KMS-11 (cell line): ENCODE measurements around the gene ZSWIM7.

ENCODE experiments used
- H2AFZ ChIP-seq: fragments of 200-600 bp; sonication (generic); 2 replicates; pipeline ENCODE4 v1.6.1; 2016; ENCODE audit warnings: antibody characterized with exemption, mixed run types, low read depth
- H3K27ac ChIP-seq: fragments of 200-600 bp; sonication (generic); 2 replicates; pipeline ENCODE4 v1.6.1; 2016; ENCODE audit warnings: mild to moderate bottlenecking, mixed run types
- H3K27me3 ChIP-seq: fragments of 200-600 bp; sonication (generic); 2 replicates; pipeline ENCODE4 v1.6.1; 2017; ENCODE audit warnings: mild to moderate bottlenecking, low read depth, mixed run types, moderate library complexity; ENCODE audit not compliant: insufficient read depth
- H3K36me3 ChIP-seq: fragments of 200-600 bp; sonication (generic); 2 replicates; pipeline ENCODE4 v1.6.1; 2017; ENCODE audit warnings: mild to moderate bottlenecking, mixed run types; ENCODE audit not compliant: insufficient read depth
- H3K4me1 ChIP-seq: fragments of 200-600 bp; sonication (generic); 2 replicates; pipeline ENCODE4 v1.6.1; 2016; ENCODE audit warnings: mild to moderate bottlenecking, low read depth, mixed run types; ENCODE audit not compliant: poor library complexity, severe bottlenecking
- H3K4me2 ChIP-seq: fragments of 200-600 bp; sonication (generic); 2 replicates; pipeline ENCODE4 v1.7.0; 2016; ENCODE audit warnings: mild to moderate bottlenecking, mixed run types
- H3K4me3 ChIP-seq: fragments of 200-600 bp; sonication (generic); IDR thresholded peaks from 2 replicates; pipeline ENCODE4 v1.6.1; 2017; ENCODE audit warnings: low read depth, low read length, mixed read lengths; ENCODE audit not compliant: insufficient read depth
- H3K79me2 ChIP-seq: fragments of 200-600 bp; sonication (generic); 2 replicates; pipeline ENCODE4 v1.6.1; 2016; ENCODE audit warnings: low read depth, mixed run types; ENCODE audit not compliant: insufficient read depth
- H3K9ac ChIP-seq: fragments of 200-600 bp; sonication (generic); 2 replicates; pipeline ENCODE4 v1.6.1; 2016; ENCODE audit warnings: mild to moderate bottlenecking, mixed run types
- H4K20me1 ChIP-seq: fragments of 200-600 bp; sonication (generic); 2 replicates; pipeline ENCODE4 v1.6.1; 2016; ENCODE audit warnings: mild to moderate bottlenecking, mixed run types; ENCODE audit not compliant: insufficient read depth
- TF ChIP-seq, protein P1 (sequence below): fragments of 200-600 bp; sonication (generic); conservative IDR thresholded peaks from 2 replicates; pipeline ENCODE4 v1.6.1; 2017; ENCODE audit warnings: low read depth, mild to moderate bottlenecking, antibody characterized with exemption, low read length, moderate library complexity, mixed read lengths

Gene ZSWIM7, protein sequence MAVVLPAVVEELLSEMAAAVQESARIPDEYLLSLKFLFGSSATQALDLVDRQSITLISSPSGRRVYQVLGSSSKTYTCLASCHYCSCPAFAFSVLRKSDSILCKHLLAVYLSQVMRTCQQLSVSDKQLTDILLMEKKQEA

GRCh38 chr17:15999141-15999973 lies at the start of gene ZSWIM7, which contains the start of gene TTC19:
TSS of gene ZSWIM7 (minus strand) at chr17:15999704. CDS start at chr17:15999594, 110 bp downstream.
TSS of gene TTC19 (plus strand) at chr17:15999824. CDS start at chr17:15999849, 25 bp downstream.
- Histone ChIP-seq H3K4me1 (no peaks in the 10 kb centered on the region), H3K36me3 (no peaks in the 10 kb centered on the region), H3K4me3 (no peak within 1 kb of the TSS), H2AFZ (peak within 1 kb of the TSS; percentile 34), H3K9ac (peak within 1 kb of the TSS; percentile 44; the same call in 1 of the 2 replicates), H3K27ac (peak within 1 kb of the TSS; percentile 55), H3K27me3 (no peaks in the 10 kb centered on the region), H4K20me1 (no peaks in the 10 kb centered on the region), H3K4me2 (no peak within 1 kb of the TSS), H3K79me2 (no peaks in the 10 kb centered on the region)
- TF ChIP-seq, protein P1, sequence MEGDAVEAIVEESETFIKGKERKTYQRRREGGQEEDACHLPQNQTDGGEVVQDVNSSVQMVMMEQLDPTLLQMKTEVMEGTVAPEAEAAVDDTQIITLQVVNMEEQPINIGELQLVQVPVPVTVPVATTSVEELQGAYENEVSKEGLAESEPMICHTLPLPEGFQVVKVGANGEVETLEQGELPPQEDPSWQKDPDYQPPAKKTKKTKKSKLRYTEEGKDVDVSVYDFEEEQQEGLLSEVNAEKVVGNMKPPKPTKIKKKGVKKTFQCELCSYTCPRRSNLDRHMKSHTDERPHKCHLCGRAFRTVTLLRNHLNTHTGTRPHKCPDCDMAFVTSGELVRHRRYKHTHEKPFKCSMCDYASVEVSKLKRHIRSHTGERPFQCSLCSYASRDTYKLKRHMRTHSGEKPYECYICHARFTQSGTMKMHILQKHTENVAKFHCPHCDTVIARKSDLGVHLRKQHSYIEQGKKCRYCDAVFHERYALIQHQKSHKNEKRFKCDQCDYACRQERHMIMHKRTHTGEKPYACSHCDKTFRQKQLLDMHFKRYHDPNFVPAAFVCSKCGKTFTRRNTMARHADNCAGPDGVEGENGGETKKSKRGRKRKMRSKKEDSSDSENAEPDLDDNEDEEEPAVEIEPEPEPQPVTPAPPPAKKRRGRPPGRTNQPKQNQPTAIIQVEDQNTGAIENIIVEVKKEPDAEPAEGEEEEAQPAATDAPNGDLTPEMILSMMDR, result no peak

GRCh38 chr17:16048811-16049449 lies 49.4 kb upstream of the ZSWIM7 start:
- Histone ChIP-seq H3K27ac (no peak overlapping the region), H3K79me2 (no peaks in the 10 kb centered on the region), H3K36me3 (no peaks in the 10 kb centered on the region), H2AFZ (no peak overlapping the region), H4K20me1 (no peaks in the 10 kb centered on the region), H3K4me1 (no peaks in the 10 kb centered on the region), H3K9ac (no peak overlapping the region), H3K4me2 (no peak overlapping the region), H3K4me3 (no peak overlapping the region), H3K27me3 (no peaks in the 10 kb centered on the region)
- TF ChIP-seq, protein P1, result no peak

DNA sequence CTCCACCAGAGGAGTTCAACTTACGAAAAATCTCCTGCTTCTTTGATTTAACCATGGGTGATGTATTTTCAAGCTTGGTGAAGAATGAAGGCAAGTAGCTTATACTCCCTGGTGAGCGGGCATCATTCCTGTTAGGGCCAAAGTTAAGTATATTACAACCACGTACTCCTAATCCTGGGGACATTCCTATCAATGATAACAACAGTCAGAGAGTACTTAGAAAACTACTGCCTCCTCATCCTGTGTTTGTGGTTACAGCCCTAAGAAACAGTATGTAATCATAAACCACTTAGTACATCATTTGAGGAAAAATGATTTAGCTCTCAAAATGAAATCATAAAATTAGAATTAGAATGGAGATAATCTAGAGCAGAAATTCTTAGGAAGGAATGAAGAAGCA lies 47.5 kb upstream of the ZSWIM7 start:
- H3K27me3 ChIP-seq, result no peaks in the 10 kb centered on the region
- H3K27ac ChIP-seq, result no peak overlapping the region
- no peak overlapping the region for H2AFZ ChIP-seq
- TF ChIP-seq, protein P1, result no peak
- H3K4me1 ChIP-seq, result no peaks in the 10 kb centered on the region
- no peaks in the 10 kb centered on the region for H3K79me2 ChIP-seq
- H3K36me3 ChIP-seq, result no peaks in the 10 kb centered on the region
- H3K4me3 ChIP-seq, result no peak overlapping the region
- H3K9ac ChIP-seq, result no peak overlapping the region
- H3K4me2 ChIP-seq, result no peak overlapping the region
- H4K20me1 ChIP-seq, result no peaks in the 10 kb centered on the region

DNA sequence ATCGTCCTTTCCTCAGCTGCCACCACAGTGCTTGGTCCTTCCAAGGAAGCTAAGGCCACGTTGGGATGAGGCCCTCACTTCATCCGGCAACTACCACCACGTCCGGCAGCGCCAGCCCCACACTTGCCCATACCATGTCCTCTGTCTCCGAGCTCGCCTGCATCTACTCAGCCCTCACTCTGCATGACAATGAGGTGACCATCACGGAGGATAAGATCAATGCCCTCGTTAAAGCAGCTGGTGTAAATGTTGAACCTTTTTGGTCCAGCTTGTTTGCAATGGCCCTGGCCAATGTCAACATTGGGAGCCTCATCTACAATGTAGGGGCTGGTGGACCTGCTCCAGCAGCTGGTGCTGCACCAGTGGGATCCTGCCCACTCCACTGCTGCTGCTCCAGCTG lies 45.0 kb upstream of the ZSWIM7 start:
- H3K4me2 ChIP-seq, result no peak overlapping the region
- H4K20me1 ChIP-seq, result no peaks in the 10 kb centered on the region
- no peak overlapping the region for H2AFZ ChIP-seq
- TF ChIP-seq, protein P1, result no peak
- no peaks in the 10 kb centered on the region for H3K27me3 ChIP-seq
- H3K4me1 ChIP-seq, result no peaks in the 10 kb centered on the region
- H3K27ac ChIP-seq, result no peak overlapping the region
- no peaks in the 10 kb centered on the region for H3K79me2 ChIP-seq
- H3K4me3 ChIP-seq, result no peak overlapping the region
- no peaks in the 10 kb centered on the region for H3K36me3 ChIP-seq
- H3K9ac ChIP-seq, result no peak overlapping the region
